GM12878 (cell line): ENCODE data around the gene RBM18. TPM values are rescaled to one million over a fixed set of nuclear protein-coding genes. Genes with fewer than 3 reads are reported as not detected.

ENCODE experiments used
- ATAC-seq: fragments of 200-7000 bp; cut with Tn5 transposase; 3 replicates; pipeline ENCODE4 v1.9.1; 2020; ENCODE audit warnings: mild to moderate bottlenecking, moderate library complexity
- BruUV-seq: library from RNA; stranded (reverse); fragments of 400-500 nt; replicated peaks from 2 replicates; lab custom pipeline; 2021; lab: Mats Ljungman, UMichigan
- CTCF ChIA-PET: fragments of 300-600 bp; sonication (Branson Sonifier 250); formaldehyde crosslinking; extraction: SDS; loops from one replicate; lab custom pipeline; 2021; ENCODE audit warnings: inconsistent platforms; lab: Yijun Ruan, JAX
- POLR2A ChIA-PET: fragments of 350-600 bp; formaldehyde crosslinking; extraction: SDS; loops from one replicate; lab custom pipeline; 2021; ENCODE audit warnings: inconsistent platforms; lab: Charles Lee
- RAD21 ChIA-PET: fragments of 300-600 bp; sonication (Branson Sonifier 250); formaldehyde crosslinking; loops from one replicate; lab custom pipeline; 2023; ENCODE audit warnings: antibody characterized with exemption; ENCODE audit not compliant: unreplicated experiment; lab: Charles Lee
- SMC1A ChIA-PET: fragments of 300-600 bp; sonication (Branson Sonifier 250); formaldehyde crosslinking; loops from one replicate; lab custom pipeline; 2023; ENCODE audit not compliant: unreplicated experiment, uncharacterized antibody; lab: Charles Lee
- DNase-seq: peaks from one replicate; pipeline ENCODE4 v3.0.0-alpha.2; 2011; ENCODE audit warnings: low read depth, low spot score
- FAIRE-seq: peaks from 3 replicates; lab custom pipeline; 2011; peaks lifted over from hg19 to GRCh38; lab: Jason Lieb, UNC
- H2AFZ ChIP-seq: 2 replicates; pipeline ENCODE4 v1.6.0; 2011; ENCODE audit warnings: low read depth, low read length, control low read depth; ENCODE audit not compliant: control insufficient read depth
- H3K27ac ChIP-seq: 2 replicates; pipeline ENCODE4 v1.5.1; 2011; ENCODE audit warnings: control low read depth; ENCODE audit not compliant: control insufficient read depth, insufficient read depth
- H3K27me3 ChIP-seq, 2 experiments: replicated peaks in 1 of 2; 2 replicates each; pipeline versions ENCODE4 v1.6.0 to v1.6.1; 2011; ENCODE audit warnings: low read length in 1 of 2; ENCODE audit not compliant: control insufficient read depth in 2 of 2, insufficient read depth in 2 of 2
- H3K36me3 ChIP-seq, 2 experiments: 2 replicates each; pipeline ENCODE4 v1.5.1; 2011; ENCODE audit warnings: low read length in 1 of 2; ENCODE audit not compliant: control insufficient read depth in 2 of 2, insufficient read depth in 2 of 2
- H3K4me1 ChIP-seq: 2 replicates; pipeline ENCODE4 v1.6.1; 2011; ENCODE audit warnings: mild to moderate bottlenecking, low read length, moderate library complexity, mixed read lengths; ENCODE audit not compliant: control insufficient read depth, insufficient read depth
- H3K4me2 ChIP-seq: 2 replicates; pipeline ENCODE4 v1.6.0; 2011; ENCODE audit warnings: control low read depth; ENCODE audit not compliant: control insufficient read depth, insufficient read depth
- H3K4me3 ChIP-seq: fragments of 200-600 bp; sonication (generic); 2 replicates; pipeline ENCODE4 v1.5.1; 2016
- H3K79me2 ChIP-seq: 2 replicates; pipeline ENCODE4 v1.6.0; 2011; ENCODE audit warnings: low read length; ENCODE audit not compliant: control insufficient read depth, insufficient read depth
- H3K9ac ChIP-seq: 2 replicates; pipeline ENCODE4 v1.8.0; 2011; ENCODE audit warnings: low read length, control low read depth, mixed read lengths; ENCODE audit not compliant: control insufficient read depth, insufficient read depth
- H3K9me3 ChIP-seq: replicated peaks from 3 replicates; pipeline ENCODE4 v1.5.1; 2011; ENCODE audit warnings: mild to moderate bottlenecking, low read length; ENCODE audit not compliant: control insufficient read depth, insufficient read depth
- H4K20me1 ChIP-seq: 2 replicates; pipeline ENCODE4 v1.6.0; 2011; ENCODE audit not compliant: control insufficient read depth, insufficient read depth
- CREM ChIP-seq: IDR thresholded peaks from 2 replicates; pipeline ENCODE4 v1.6.1; 2014; ENCODE audit warnings: antibody characterized with exemption, low read depth
- HDAC6 ChIP-seq: fragments of 200-600 bp; sonication (generic); IDR thresholded peaks from one replicate; pipeline ENCODE4 v1.8.0; 2017; ENCODE audit warnings: antibody characterized with exemption; ENCODE audit not compliant: unreplicated experiment
- JUNB ChIP-seq: IDR thresholded peaks from 2 replicates; pipeline ENCODE4 v1.6.1; 2016; ENCODE audit warnings: antibody characterized with exemption, mild to moderate bottlenecking
- NBN ChIP-seq: fragments of 450-650 bp; IDR thresholded peaks from 2 replicates; pipeline ENCODE4 v1.6.1; 2016
- NFYB ChIP-seq: IDR thresholded peaks from 2 replicates; pipeline ENCODE4 v1.6.1; 2011; ENCODE audit warnings: low read depth, mild to moderate bottlenecking, low read length, improper control_type of control experiment, moderate library complexity; ENCODE audit not compliant: insufficient read depth
- NRF1 ChIP-seq: conservative IDR thresholded peaks from 2 replicates; pipeline ENCODE4 v1.6.1; 2011; ENCODE audit warnings: mild to moderate bottlenecking, low read depth, low read length, improper control_type of control experiment
- PAX5 ChIP-seq: IDR thresholded peaks from 2 replicates; pipeline ENCODE4 v1.6.1; 2011; ENCODE audit warnings: low read depth, low read length, borderline replicate concordance
- POU2F2 ChIP-seq: IDR thresholded peaks from 3 replicates; pipeline ENCODE4 v1.6.1; 2011; ENCODE audit warnings: low read depth, mild to moderate bottlenecking, low read length, borderline replicate concordance
- RAD21 ChIP-seq: IDR thresholded peaks from 2 replicates; pipeline ENCODE4 v1.6.1; 2011; ENCODE audit warnings: mild to moderate bottlenecking, low read depth, low read length, moderate library complexity; ENCODE audit not compliant: insufficient read depth
- RAD51 ChIP-seq: fragments of 450-650 bp; IDR thresholded peaks from 2 replicates; pipeline ENCODE4 v1.6.1; 2016; ENCODE audit warnings: moderate library complexity, mild to moderate bottlenecking, inconsistent platforms
- RFX5 ChIP-seq: IDR thresholded peaks from 2 replicates; pipeline ENCODE4 v1.6.1; 2011; ENCODE audit warnings: low read depth, low read length, improper control_type of control experiment
- TCF12 ChIP-seq: IDR thresholded peaks from 2 replicates; pipeline ENCODE4 v1.6.1; 2011; ENCODE audit warnings: low read depth, mild to moderate bottlenecking, low read length
- TCF3 ChIP-seq: IDR thresholded peaks from 2 replicates; pipeline ENCODE4 v1.6.1; 2012; ENCODE audit warnings: low read depth, mild to moderate bottlenecking, low read length, borderline replicate concordance; ENCODE audit not compliant: insufficient read depth
- TCF7 ChIP-seq: IDR thresholded peaks from 2 replicates; pipeline ENCODE4 v1.6.1; 2014; ENCODE audit warnings: antibody characterized with exemption, borderline replicate concordance
- WRNIP1 ChIP-seq: IDR thresholded peaks from 2 replicates; pipeline ENCODE4 v1.6.1; 2011; ENCODE audit warnings: low read depth, low read length, improper control_type of control experiment, borderline replicate concordance
- ZNF622 ChIP-seq: fragments of 450-650 bp; IDR thresholded peaks from 2 replicates; pipeline ENCODE4 v1.6.1; 2017; ENCODE audit warnings: mild to moderate bottlenecking, inconsistent platforms
- ZZZ3 ChIP-seq: IDR thresholded peaks from 2 replicates; pipeline ENCODE4 v1.6.1; 2011; ENCODE audit warnings: low read depth; ENCODE audit not compliant: control insufficient read depth, insufficient read length
- in situ Hi-C: fragments of 300-500 bp; cut with MboI; formaldehyde crosslinking; loops from 9 replicates; pipeline ENCODE4 v1.14.3; 2018; ENCODE audit warnings: mixed read lengths
- intact Hi-C: fragments of 100-400 bp; cut with micrococcal nuclease; formaldehyde crosslinking; loops from one replicate; pipeline ENCODE4 v1.14.2; 2022; ENCODE audit not compliant: unreplicated experiment
- polyA plus RNA-seq, 11 experiments: library from polyadenylated mRNA; depleted of rRNA in 4 of 11; unstranded in 6 of 11; stranded (reverse) in 5 of 11; fragments of >200 nt; fragmentation: Nextera tagmentation in 4 of 11; fragmentation: Illumina TruSeq in 1 of 11; extraction: Ambion mirVana in 4 of 11; extraction: Trizol in 1 of 11; gene quantifications; 1 replicate in 1 of 11; 2 replicates in 10 of 11; pipeline versions ENCODE4 v1.2.1 to v1.2.3, GENCODE V29; 2011 to 2016; ENCODE audit warnings: inconsistent platforms in 2 of 11, missing spikeins in 2 of 11, low read depth in 1 of 11
- total RNA-seq, 4 experiments: library from RNA; depleted of rRNA in 3 of 4; stranded (reverse); fragments of >200 nt in 3 of 4; fragmentation: Illumina TruSeq in 1 of 4; extraction: Trizol in 1 of 4; gene quantifications; 2 replicates each; pipeline versions ENCODE4 v1.2.1 to v1.2.3, GENCODE V29; 2013 to 2021
- TF ChIP-seq, protein P1 (sequence below): fragments of 150-350 bp; IDR thresholded peaks from 2 replicates; pipeline ENCODE4 v1.6.1; 2014; ENCODE audit warnings: mild to moderate bottlenecking, low read depth, low read length
- TF ChIP-seq, protein P2 (sequence below): IDR thresholded peaks from 2 replicates; pipeline ENCODE4 v1.6.1; 2012; ENCODE audit warnings: low read depth, low read length, improper control_type of control experiment
- TF ChIP-seq, protein P3 (sequence below): IDR thresholded peaks from 2 replicates; pipeline ENCODE4 v1.6.1; 2012; ENCODE audit warnings: low read depth, low read length, improper control_type of control experiment
- TF ChIP-seq, protein P4 (sequence below): IDR thresholded peaks from 2 replicates; pipeline ENCODE4 v1.6.1; 2011; ENCODE audit warnings: borderline replicate concordance, low read depth, mild to moderate bottlenecking, moderate library complexity, mixed read lengths, low read length; ENCODE audit not compliant: insufficient read depth; ENCODE audit errors: extremely low read length

The RBM18 gene
- total and polyA plus RNA-seq, 10 of the 15 experiments (the other 5 are each of a cell fraction or from before 2014, with no cell fraction given): 6.4 to 46.8 (median 30.4) TPM

DNA sequence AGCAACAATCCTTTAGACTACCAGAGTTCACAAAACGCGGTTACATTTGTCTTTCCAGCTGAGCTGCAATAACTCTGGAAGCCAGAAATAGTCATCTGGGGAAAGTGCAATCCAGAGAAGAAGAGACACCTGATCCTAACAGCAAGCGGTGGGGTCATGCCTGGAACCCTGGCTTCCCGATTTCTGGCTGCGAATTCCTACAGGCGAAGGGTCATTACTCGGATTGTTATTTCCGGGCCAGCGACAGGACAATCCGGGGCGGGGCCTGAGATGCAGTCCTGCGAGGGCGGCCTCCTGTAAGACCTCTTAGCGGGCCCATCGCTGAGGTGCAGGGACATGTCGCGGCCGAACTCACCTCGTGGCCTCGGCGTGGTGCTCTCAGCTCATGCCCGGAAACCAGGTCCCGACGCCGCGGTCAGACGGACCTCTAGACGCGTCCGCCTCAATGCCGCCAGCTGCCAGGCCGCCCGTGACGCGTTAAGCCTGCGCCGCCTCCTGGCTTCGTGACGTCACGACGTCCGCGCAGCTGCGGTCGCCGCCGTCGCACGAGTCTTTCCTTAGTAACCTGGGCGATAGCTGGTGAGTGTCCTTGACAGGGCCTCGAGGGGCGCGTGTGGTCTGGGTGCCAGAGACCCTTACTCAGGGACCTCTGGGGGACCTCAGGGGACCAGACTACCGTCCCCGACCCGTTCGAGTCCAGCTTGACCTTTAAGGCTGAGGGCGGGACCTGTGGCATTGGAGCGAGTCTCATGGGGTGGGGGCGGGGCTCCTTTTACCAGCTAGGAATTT, at the start of gene RBM18, which contains the start of gene MRRF (continued):
- TF ChIP-seq, protein P1, sequence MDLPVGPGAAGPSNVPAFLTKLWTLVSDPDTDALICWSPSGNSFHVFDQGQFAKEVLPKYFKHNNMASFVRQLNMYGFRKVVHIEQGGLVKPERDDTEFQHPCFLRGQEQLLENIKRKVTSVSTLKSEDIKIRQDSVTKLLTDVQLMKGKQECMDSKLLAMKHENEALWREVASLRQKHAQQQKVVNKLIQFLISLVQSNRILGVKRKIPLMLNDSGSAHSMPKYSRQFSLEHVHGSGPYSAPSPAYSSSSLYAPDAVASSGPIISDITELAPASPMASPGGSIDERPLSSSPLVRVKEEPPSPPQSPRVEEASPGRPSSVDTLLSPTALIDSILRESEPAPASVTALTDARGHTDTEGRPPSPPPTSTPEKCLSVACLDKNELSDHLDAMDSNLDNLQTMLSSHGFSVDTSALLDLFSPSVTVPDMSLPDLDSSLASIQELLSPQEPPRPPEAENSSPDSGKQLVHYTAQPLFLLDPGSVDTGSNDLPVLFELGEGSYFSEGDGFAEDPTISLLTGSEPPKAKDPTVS: no peak
- TF ChIP-seq PAX5 (peak; percentile 70), NBN (peak; percentile 100), RAD21 (no peak), NFYB (0 out of 2 replicates have a peak, but pooled peaks have one; percentile 24), TCF12 (peak; percentile 84), CREM (peak; percentile 100)
- TF ChIP-seq, protein P2, sequence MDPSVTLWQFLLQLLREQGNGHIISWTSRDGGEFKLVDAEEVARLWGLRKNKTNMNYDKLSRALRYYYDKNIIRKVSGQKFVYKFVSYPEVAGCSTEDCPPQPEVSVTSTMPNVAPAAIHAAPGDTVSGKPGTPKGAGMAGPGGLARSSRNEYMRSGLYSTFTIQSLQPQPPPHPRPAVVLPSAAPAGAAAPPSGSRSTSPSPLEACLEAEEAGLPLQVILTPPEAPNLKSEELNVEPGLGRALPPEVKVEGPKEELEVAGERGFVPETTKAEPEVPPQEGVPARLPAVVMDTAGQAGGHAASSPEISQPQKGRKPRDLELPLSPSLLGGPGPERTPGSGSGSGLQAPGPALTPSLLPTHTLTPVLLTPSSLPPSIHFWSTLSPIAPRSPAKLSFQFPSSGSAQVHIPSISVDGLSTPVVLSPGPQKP: peak; percentile 49
- TF ChIP-seq, protein P3, sequence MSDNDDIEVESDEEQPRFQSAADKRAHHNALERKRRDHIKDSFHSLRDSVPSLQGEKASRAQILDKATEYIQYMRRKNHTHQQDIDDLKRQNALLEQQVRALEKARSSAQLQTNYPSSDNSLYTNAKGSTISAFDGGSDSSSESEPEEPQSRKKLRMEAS: peak; percentile 79
- TF ChIP-seq, all 136 proteins: peak for 58

DNA sequence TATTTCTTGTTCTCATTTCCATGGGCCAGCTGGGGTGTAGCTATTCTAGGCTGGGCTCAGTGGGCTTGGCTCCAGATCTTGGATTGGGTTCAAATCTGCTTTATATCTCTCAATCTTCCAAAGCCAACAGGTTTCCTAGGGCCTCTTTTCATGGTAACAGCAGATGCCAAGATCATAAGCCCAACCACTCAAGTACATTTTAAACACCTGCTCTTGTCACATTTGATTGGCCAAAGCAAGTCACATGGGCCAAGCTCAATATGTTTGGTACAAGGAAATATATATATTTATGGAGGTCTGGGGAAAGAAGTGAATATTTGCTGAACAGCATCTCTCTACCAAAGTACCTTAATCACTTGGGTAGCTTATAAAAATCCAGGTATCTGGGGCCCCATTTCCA, 49.5 kb upstream of the RBM18 start:
- H3K4me3 ChIP-seq: no peak overlapping the region
- H3K9me3 ChIP-seq: no peaks in the 10 kb centered on the region
- SMC1A ChIA-PET: interaction anchor here (1.3 kb wide), 1 partner anchor 14 kb away, joined by 3 read pairs; no protein-coding TSS in a partner anchor
- H3K79me2 ChIP-seq: no peaks in the 10 kb centered on the region
- no TSS peak for BruUV-seq
- CTCF ChIA-PET: interaction anchor here (1.2 to 1.3 kb wide), 2 partner anchors 142 to 215 kb away, joined by 3 read pairs; no protein-coding TSS in a partner anchor
- ATAC-seq (no peak), DNase-seq (no peak), FAIRE-seq (no peak)
- in situ Hi-C loops: no loop called here
- H3K4me1 ChIP-seq: no peaks in the 10 kb centered on the region
- H4K20me1 ChIP-seq: no peaks in the 10 kb centered on the region
- H3K9ac ChIP-seq: no peak overlapping the region
- H3K27me3 ChIP-seq: no peaks in the 10 kb centered on the region
- no peak overlapping the region for H3K27ac ChIP-seq
- no peak overlapping the region for H2AFZ ChIP-seq
- H3K36me3 ChIP-seq: peaks cover 2 to 20% of the 10 kb centered on the region in 2 experiments
- intact Hi-C loops: no loop called here
- RAD21 ChIA-PET: no interaction called here
- H3K4me2 ChIP-seq: no peak overlapping the region
- POLR2A ChIA-PET: no interaction called here
- TF ChIP-seq NRF1 (no peak), POU2F2 (no peak), RAD51 (0 out of 2 replicates have a peak, but pooled peaks have one; percentile 17), TCF3 (no peak), RFX5 (no peak), JUNB (no peak), ZNF622 (no peak), TCF7 (no peak), NFYB (0 out of 2 replicates have a peak, but pooled peaks have one; percentile 37), WRNIP1 (no peak), HDAC6 (no peak), ZZZ3 (no peak)
- TF ChIP-seq, protein P4, sequence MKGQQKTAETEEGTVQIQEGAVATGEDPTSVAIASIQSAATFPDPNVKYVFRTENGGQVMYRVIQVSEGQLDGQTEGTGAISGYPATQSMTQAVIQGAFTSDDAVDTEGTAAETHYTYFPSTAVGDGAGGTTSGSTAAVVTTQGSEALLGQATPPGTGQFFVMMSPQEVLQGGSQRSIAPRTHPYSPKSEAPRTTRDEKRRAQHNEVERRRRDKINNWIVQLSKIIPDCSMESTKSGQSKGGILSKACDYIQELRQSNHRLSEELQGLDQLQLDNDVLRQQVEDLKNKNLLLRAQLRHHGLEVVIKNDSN: peak; percentile 21
